BE2C (cell line): ENCODE results near the gene GAS6.
"Not testable (repeated sequence)": the region's sequence is repeated elsewhere in the genome, so short reads cannot be mapped to it uniquely, and the experiment has no call there.

Experiments
- DNase-seq: peaks from one replicate; pipeline ENCODE4 v3.0.0-alpha.2; 2020
- H3K27me3 ChIP-seq: fragments of 250-450 bp; sonication (Bioruptor Pico); 2 replicates; pipeline ENCODE4 v1.5.1; 2020; ENCODE audit warnings: mild to moderate bottlenecking
- H3K36me3 ChIP-seq: fragments of 250-450 bp; sonication (Bioruptor Pico); 2 replicates; pipeline ENCODE4 v1.5.1; 2020; ENCODE audit warnings: mild to moderate bottlenecking
- H3K4me1 ChIP-seq: fragments of 250-450 bp; sonication (Bioruptor Pico); 2 replicates; pipeline ENCODE4 v1.5.1; 2020
- H3K4me3 ChIP-seq: 2 replicates; pipeline ENCODE4 v1.5.1; 2011; ENCODE audit warnings: low read depth, low read length
- H3K9me3 ChIP-seq: fragments of 250-450 bp; sonication (Bioruptor Pico); 2 replicates; pipeline ENCODE4 v1.5.1; 2020
- CTCF ChIP-seq: IDR thresholded peaks from 2 replicates; pipeline ENCODE4 v1.5.1; 2012; ENCODE audit warnings: mild to moderate bottlenecking, low read depth, low read length

Gene GAS6

GRCh38 chr13:113801289-113801961, 62.5 kb downstream of the GAS6 start:
- Histone ChIP-seq H3K4me1 (peaks cover 10% of the 10 kb centered on the region), H3K4me3 (no peak overlapping the region), H3K27me3 (no peaks in the 10 kb centered on the region), H3K36me3 (no peaks in the 10 kb centered on the region), H3K9me3 (no peaks in the 10 kb centered on the region)
- DNase-seq = peak; percentile 6
- no peak for TF ChIP-seq CTCF

- peaks cover 10% of the 10 kb centered on the region for H3K4me1 ChIP-seq
- H3K27me3 ChIP-seq = no peaks in the 10 kb centered on the region
- peak; percentile 10 for DNase-seq
- no peak for TF ChIP-seq CTCF
- H3K4me3 ChIP-seq = no peak overlapping the region
- no peaks in the 10 kb centered on the region for H3K9me3 ChIP-seq
- H3K36me3 ChIP-seq = no peaks in the 10 kb centered on the region
Measured at GRCh38 chr13:113800576-113800926, 63.3 kb downstream of the GAS6 start.

GRCh38 chr13:113798200-113798811, 65.6 kb downstream of the GAS6 start:
- no peak for DNase-seq
- Histone ChIP-seq H3K36me3 (no peaks in the 10 kb centered on the region), H3K4me1 (peaks cover 10% of the 10 kb centered on the region), H3K27me3 (no peaks in the 10 kb centered on the region), H3K4me3 (no peak overlapping the region), H3K9me3 (no peaks in the 10 kb centered on the region)
- no peak for TF ChIP-seq CTCF

GRCh38 chr13:113796964-113797676, 66.8 kb downstream of the GAS6 start:
- Histone ChIP-seq H3K4me1 (peaks cover 6% of the 10 kb centered on the region), H3K27me3 (no peaks in the 10 kb centered on the region), H3K9me3 (no peaks in the 10 kb centered on the region), H3K36me3 (no peaks in the 10 kb centered on the region), H3K4me3 (no peak overlapping the region)
- DNase-seq = no peak
- TF ChIP-seq CTCF = no peak

- Histone ChIP-seq H3K4me3 (no peak overlapping the region), H3K9me3 (no peaks in the 10 kb centered on the region), H3K4me1 (no peaks in the 10 kb centered on the region; the same call in 1 of the 2 replicates), H3K36me3 (no peaks in the 10 kb centered on the region), H3K27me3 (no peaks in the 10 kb centered on the region)
- TF ChIP-seq CTCF = no peak
- no peak for DNase-seq
Measured at GRCh38 chr13:113796211-113796963, 67.5 kb downstream of the GAS6 start.

- not testable (repeated sequence) for H3K9me3 ChIP-seq, H3K36me3 ChIP-seq, DNase-seq, H3K4me1 ChIP-seq, H3K27me3 ChIP-seq, H3K4me3 ChIP-seq
Measured at GRCh38 chr13:113795362-113795761, 68.5 kb downstream of the GAS6 start.
